Measurements from ENCODE around the gene GANC. TPM values are rescaled to one million over a fixed set of nuclear protein-coding genes. Genes with fewer than 3 reads are reported as not detected.
"Not testable (repeated sequence)": the region's sequence is repeated elsewhere in the genome, so short reads cannot be mapped to it uniquely, and the experiment has no call there.

GANC gene
- total and polyA plus RNA-seq, 7 donors, result 9.0 to 34.1 (median 19.9) TPM

GRCh38 chr15:42289166-42289565 is 16.2 kb downstream of the GANC start:
- Histone ChIP-seq H3K27ac (no peak overlapping the region), H3K36me3 (peaks cover 0 to 89% (median 22%) of the 10 kb centered on the region in 4 donors), H3K4me3 (no peak overlapping the region), H3K4me1 (no peaks in the 10 kb centered on the region), H3K27me3 (no peaks in the 10 kb centered on the region), H3K9me3 (no peaks in the 10 kb centered on the region)
- TF ChIP-seq POLR2A (IDR thresholded peaks at IDR 0.05), result no peak
- no peak for TF ChIP-seq CTCF (IDR thresholded peaks at IDR 0.05)
- no peak for TF ChIP-seq EP300 (IDR thresholded peaks at IDR 0.05)
- no peak for TF ChIP-seq POLR2AphosphoS5 (IDR thresholded peaks at IDR 0.05)
- 95% methylated on average over 1 of the region's 1 CpG for WGBS, 2 donors
- DNase-seq, result no peak
- intact Hi-C loops (cut with DNase I), result no loop called here

GRCh38 chr15:42301004-42301403 is 28.0 kb downstream of the GANC start:
- H3K4me3 ChIP-seq; H3K27me3 ChIP-seq; DNase-seq; intact Hi-C loops (cut with DNase I); H3K27ac ChIP-seq; H3K4me1 ChIP-seq; H3K9me3 ChIP-seq: not testable (repeated sequence)
- WGBS, 2 donors, result 39 to 84% methylated on average over 4 of the region's 4 CpGs
- peaks cover 0 to 23% (median 2%) of the 10 kb centered on the region in 4 donors for H3K36me3 ChIP-seq

GRCh38 chr15:42306681-42307080 is 33.7 kb downstream of the GANC start:
- 51 to 72% methylated on average over 1 of the region's 1 CpG for WGBS, 2 donors
- H3K9me3 ChIP-seq, result no peaks in the 10 kb centered on the region
- H3K36me3 ChIP-seq, result peaks cover 0 to 51% (median 8%) of the 10 kb centered on the region in 4 donors
- intact Hi-C loops (cut with DNase I), result no loop called here
- no peak for TF ChIP-seq CTCF (IDR thresholded peaks at IDR 0.05)
- no peak for TF ChIP-seq POLR2AphosphoS5 (IDR thresholded peaks at IDR 0.05)
- no peak for TF ChIP-seq POLR2A (IDR thresholded peaks at IDR 0.05)
- no peak for TF ChIP-seq EP300 (IDR thresholded peaks at IDR 0.05)
- H3K4me1 ChIP-seq, result no peaks in the 10 kb centered on the region
- H3K27ac ChIP-seq, result no peak overlapping the region
- no peaks in the 10 kb centered on the region for H3K27me3 ChIP-seq
- no peak for DNase-seq
- H3K4me3 ChIP-seq, result no peak overlapping the region

- Histone ChIP-seq H3K4me1 (no peaks in the 10 kb centered on the region), H3K9me3 (no peaks in the 10 kb centered on the region), H3K4me3 (no peak overlapping the region), H3K27ac (no peak overlapping the region), H3K36me3 (peaks cover 0 to 54% (median 7%) of the 10 kb centered on the region in 4 donors), H3K27me3 (no peaks in the 10 kb centered on the region)
- TF ChIP-seq POLR2A (IDR thresholded peaks at IDR 0.05) (no peak), POLR2AphosphoS5 (IDR thresholded peaks at IDR 0.05) (no peak), EP300 (IDR thresholded peaks at IDR 0.05) (no peak), CTCF (IDR thresholded peaks at IDR 0.05) (no peak)
- intact Hi-C loops (cut with DNase I), result no loop called here
- 46 to 53% methylated on average over 3 of the region's 3 CpGs for WGBS, 2 donors
- DNase-seq, result no peak
Measured at GRCh38 chr15:42313463-42313862, 40.5 kb downstream of the GANC start.

GRCh38 chr15:42314818-42315217 is 41.8 kb downstream of the GANC start:
- 74 to 94% methylated on average over 1 of the region's 1 CpG for WGBS, 2 donors
- TF ChIP-seq POLR2AphosphoS5 (IDR thresholded peaks at IDR 0.05), result no peak
- no peak for TF ChIP-seq EP300 (IDR thresholded peaks at IDR 0.05)
- TF ChIP-seq CTCF (IDR thresholded peaks at IDR 0.05), result no peak
- TF ChIP-seq POLR2A (IDR thresholded peaks at IDR 0.05), result no peak
- Histone ChIP-seq H3K36me3 (peaks cover 0 to 40% (median 7%) of the 10 kb centered on the region in 4 donors), H3K4me3 (no peak overlapping the region), H3K27me3 (no peaks in the 10 kb centered on the region), H3K27ac (no peak overlapping the region), H3K9me3 (no peaks in the 10 kb centered on the region), H3K4me1 (no peaks in the 10 kb centered on the region)
- intact Hi-C loops (cut with DNase I), result no loop called here
- no peak for DNase-seq
